HG03064 (cell line): ENCODE data around the gene IFNLR1.

Source experiments
- ATAC-seq: cut with Tn5 transposase; IDR thresholded peaks from one replicate; pipeline ENCODE4 v1.9.1; 2021; ENCODE audit warnings: low read depth; ENCODE audit not compliant: unreplicated experiment

Gene IFNLR1

GRCh38 chr1:24109686-24110475 lies 77.2 kb downstream of the IFNLR1 start:
- no peak for ATAC-seq

GRCh38 chr1:24109166-24109483 lies 78.0 kb downstream of the IFNLR1 start:
- no peak for ATAC-seq

- no peak for ATAC-seq
Observed at GRCh38 chr1:24108334-24109165, 78.5 kb downstream of the IFNLR1 start.

- no peak for ATAC-seq
Observed at GRCh38 chr1:24107462-24108138, 79.5 kb downstream of the IFNLR1 start.

GRCh38 chr1:24105368-24106160 lies 81.5 kb downstream of the IFNLR1 start:
- ATAC-seq: no peak

- no peak for ATAC-seq
Observed at GRCh38 chr1:24104854-24105253, 82.2 kb downstream of the IFNLR1 start.
